Peyer's patch (tissue), 4 donors: ENCODE data around the gene CD44.

Experiments used
- CTCF ChIP-seq, 6 experiments: fragments of 450-650 bp in 4 of 6; fragments of 200-600 bp in 2 of 6; sonication (generic) in 1 of 6; IDR thresholded peaks; one replicate each; pipeline ENCODE4 v1.5.1; 2017 to 2019; ENCODE audit warnings: antibody characterized with exemption in 6 of 6, mild to moderate bottlenecking in 3 of 6, moderate library complexity in 1 of 6
- POLR2A ChIP-seq, 2 donors: fragments of 450-650 bp; IDR thresholded peaks; one replicate each; pipeline ENCODE4 v1.5.1; 2017; ENCODE audit warnings: antibody characterized with exemption in 2 of 2, mild to moderate bottlenecking in 2 of 2, moderate library complexity in 2 of 2

- TF ChIP-seq CTCF (IDR thresholded peaks at IDR 0.05): no peak
- TF ChIP-seq POLR2A (IDR thresholded peaks at IDR 0.05): no peak
Observed at GRCh38 chr11:35178873-35179272, 39.9 kb downstream of the CD44 start.
